A549 treated with CpdA at 1 μM for 4 hours (cell line): ENCODE data around the gene PSMD8. TPM values are rescaled to one million over a fixed set of nuclear protein-coding genes. Genes with fewer than 3 reads are reported as not detected.

ENCODE experiments used
- total RNA-seq: library from RNA; stranded (reverse); fragments of 200-300 nt; extraction: Qiagen RNA extraction; gene quantifications from 5 replicates; pipeline ENCODE4 v1.2.3, GENCODE V29; 2022; ENCODE audit warnings: low read depth

The PSMD8 gene
- 445 to 514 TPM (median 485 TPM) in 5 replicates for total RNA-seq

GRCh38 chr19:38374332-38375097, at the start of gene PSMD8:
TSS of gene PSMD8 (plus strand) at chr19:38374571. CDS start at chr19:38374602, 31 bp downstream.

GRCh38 chr19:38387550-38388348, 13.4 kb downstream of the PSMD8 start, which contains the start of gene GGN:
TSS of gene GGN (minus strand) at chr19:38388034. CDS start at chr19:38387261, 773 bp downstream.

DNA sequence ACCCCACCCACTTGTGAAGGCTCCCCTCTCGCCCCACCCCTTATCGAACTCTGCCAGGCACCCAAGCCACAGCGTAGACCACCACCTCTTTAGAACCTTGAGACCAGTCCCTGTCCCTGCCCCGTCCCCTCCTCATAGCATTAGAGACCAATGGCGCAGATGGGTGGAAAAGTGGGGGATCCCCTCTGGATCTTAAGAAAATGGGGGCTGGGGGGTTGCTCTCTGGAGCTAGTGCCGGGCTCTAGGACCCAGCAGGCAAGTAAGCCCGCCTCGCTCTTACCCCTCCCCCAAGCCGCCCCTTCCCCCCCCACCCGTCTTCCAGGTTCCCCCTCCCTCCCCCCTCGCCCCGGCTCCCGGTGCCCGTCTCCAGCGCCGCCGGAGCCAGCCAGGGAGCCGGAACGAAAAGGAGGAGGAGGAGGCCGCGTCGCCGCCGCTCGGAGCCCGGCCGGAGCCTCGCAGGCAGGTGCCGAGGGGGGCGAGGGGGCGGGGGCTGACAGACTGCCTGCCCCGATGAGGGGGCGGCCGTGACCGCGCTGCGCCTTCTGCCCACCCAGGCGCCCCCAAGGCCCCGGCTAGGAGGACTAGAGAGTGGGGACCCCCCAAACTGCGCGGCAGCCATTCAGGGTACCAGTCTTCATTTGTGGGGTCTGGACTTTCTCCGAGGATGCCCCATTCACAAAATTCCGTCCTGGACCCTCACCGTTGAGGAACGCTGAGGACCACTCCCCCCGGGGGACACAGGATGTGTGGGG, 14.2 kb downstream of the PSMD8 start, which contains the start of gene SPRED3:
SPRED3 (plus strand) TSS at position 349 of the 752 bp plus-strand sequence. CDS start 1,606 bp downstream, outside the sequence.

DNA sequence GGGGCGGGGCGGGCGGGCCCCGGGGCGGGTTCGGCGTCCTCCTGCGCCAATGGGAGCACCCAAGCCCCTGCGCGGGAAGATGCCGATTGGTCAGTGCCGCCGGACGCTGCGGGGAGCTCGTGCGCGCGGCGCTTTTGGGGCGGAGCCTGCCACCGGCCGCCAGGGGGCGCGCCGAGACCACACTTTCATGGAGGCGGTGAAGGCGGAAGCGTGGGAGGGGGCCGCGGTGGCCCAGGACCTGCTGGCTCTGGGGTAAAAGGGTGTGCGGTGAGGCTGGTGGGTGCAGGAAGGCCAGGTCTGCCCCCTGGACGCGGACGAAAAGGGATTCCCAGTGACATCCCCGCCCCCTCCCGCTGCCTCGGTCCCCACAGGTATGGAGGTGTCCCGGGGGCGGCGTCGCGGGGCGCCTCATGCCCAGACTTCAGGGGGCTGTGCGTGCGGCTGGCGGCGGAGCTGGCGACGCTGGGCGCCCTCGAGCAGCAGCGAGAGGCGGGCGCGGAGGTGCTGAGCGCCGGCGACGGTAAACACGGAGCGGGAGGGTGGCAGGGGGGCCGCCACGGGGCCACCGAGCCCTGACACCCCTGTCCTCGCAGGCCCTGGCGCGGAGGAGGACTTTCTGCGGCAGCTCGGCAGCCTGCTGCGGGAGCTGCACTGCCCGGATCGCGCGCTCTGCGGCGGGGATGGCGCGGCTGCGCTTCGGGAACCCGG, 28.8 kb downstream of the PSMD8 start, which contains the start of gene FAM98C:
FAM98C (plus strand) TSS at position 127 of the 708 bp plus-strand sequence; CDS start at position 188, 61 bp downstream.

DNA sequence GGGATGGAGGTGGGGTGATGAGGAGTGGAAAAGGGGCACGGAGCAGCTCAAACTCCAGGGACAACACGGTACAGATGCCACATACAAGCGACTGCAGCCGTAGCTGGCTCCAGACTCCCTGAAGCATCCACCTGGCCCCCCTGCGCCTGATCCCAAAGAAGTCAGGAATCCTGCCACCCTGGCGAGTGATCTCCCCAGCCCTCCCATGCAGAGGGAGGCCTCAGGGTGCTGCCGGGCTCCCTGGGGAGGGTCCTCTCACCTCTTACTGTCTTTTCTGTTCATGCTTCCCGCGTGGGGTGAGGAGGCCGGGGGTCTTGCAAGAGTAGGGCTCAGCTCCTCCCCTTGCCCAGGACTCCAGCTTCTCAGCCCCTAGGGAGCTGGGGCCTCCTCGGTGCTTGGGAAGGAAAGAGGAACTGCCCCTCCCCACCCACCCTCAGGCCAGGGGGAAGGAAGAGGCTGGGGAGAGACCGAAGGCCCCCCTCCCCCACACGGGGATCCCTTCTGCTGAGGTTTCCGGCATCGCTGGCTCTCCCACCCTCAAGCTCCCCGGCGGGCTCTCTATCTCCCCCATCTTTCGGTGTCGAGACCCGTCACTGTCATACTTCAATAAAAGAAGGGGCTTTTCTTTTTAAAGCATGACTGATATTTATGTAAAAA, 51.6 kb downstream of the PSMD8 start, which contains the start of gene RASGRP4:
RASGRP4 (minus strand) TSS at position 410 of the 657 bp plus-strand sequence; CDS start at position 282, 128 bp downstream.

GRCh38 chr19:38433268-38433733, 58.9 kb downstream of the PSMD8 start, which contains the start of gene RYR1:
TSS of gene RYR1 (plus strand) at chr19:38433691. CDS start at chr19:38433830, 139 bp downstream.

Other genes with a start within 250 kb of the PSMD8 start
- 2.9 to 4.9 TPM (median 4.2 TPM) in 5 replicates for gene DPF1, start 150.3 kb upstream of the PSMD8 start, total RNA-seq
- gene PPP1R14A, start 118.2 kb upstream of the PSMD8 start, total RNA-seq: 107 to 148 TPM (median 129 TPM) in 5 replicates
- 286 to 379 TPM (median 364 TPM) in 5 replicates for gene SPINT2, start 110.0 kb upstream of the PSMD8 start, total RNA-seq
- 672 to 771 TPM (median 732 TPM) in 5 replicates for gene C19orf33, start 70.3 kb upstream of the PSMD8 start, total RNA-seq
- 96.5 to 139 TPM (median 125 TPM) in 5 replicates for gene YIF1B, start 58.6 kb upstream of the PSMD8 start, total RNA-seq
- 4.8 to 7.6 TPM (median 5.8 TPM) in 5 replicates for gene KCNK6, start 54.7 kb upstream of the PSMD8 start, total RNA-seq
- 0.31 to 2.2 TPM (median 1.4 TPM) in 5 replicates for gene CATSPERG, start 38.7 kb upstream of the PSMD8 start, total RNA-seq
- 0.12 to 0.36 TPM (median 0.24 TPM) in 5 replicates for gene GGN, start 13.5 kb downstream of the PSMD8 start, total RNA-seq
- gene SPRED3, start 14.1 kb downstream of the PSMD8 start, total RNA-seq: 1.6 to 3.4 TPM (median 2.7 TPM) in 5 replicates
- gene FAM98C, start 28.5 kb downstream of the PSMD8 start, total RNA-seq: 17.5 to 30.4 TPM (median 26.5 TPM) in 5 replicates
- gene RASGRP4, start 51.6 kb downstream of the PSMD8 start, total RNA-seq: 0.06 to 0.20 TPM (median 0.07 TPM) in 3 of 5 replicates, not detected in the others
- 4.3 to 5.0 TPM (median 5.0 TPM) in 5 replicates for gene RYR1, start 59.1 kb downstream of the PSMD8 start, total RNA-seq
- 0.30 to 1.5 TPM (median 1.1 TPM) in 5 replicates for gene MAP4K1, start 243.4 kb downstream of the PSMD8 start, total RNA-seq
- gene EIF3K, start 244.6 kb downstream of the PSMD8 start, total RNA-seq: 669 to 911 TPM (median 738 TPM) in 5 replicates